Testis (tissue), 3 donors: ENCODE measurements around the gene DLG2. TPM values are rescaled to one million over a fixed set of nuclear protein-coding genes. Genes with fewer than 3 reads are reported as not detected.

ENCODE experiments used
- DNase-seq: peaks from one replicate; pipeline ENCODE4 v3.0.0-alpha.2; 2019
- H3K27ac ChIP-seq, 2 donors: fragments of 200-600 bp; sonication (generic); one replicate each; pipeline ENCODE4 v1.5.1; 2019
- H3K27me3 ChIP-seq: fragments of 200-600 bp; sonication (generic); one replicate; pipeline ENCODE4 v1.5.1; 2019
- H3K36me3 ChIP-seq: fragments of 200-600 bp; sonication (generic); one replicate; pipeline ENCODE4 v1.5.1; 2017; ENCODE audit warnings: low read depth; ENCODE audit errors: missing control alignments
- H3K4me1 ChIP-seq: fragments of 200-600 bp; sonication (generic); one replicate; pipeline ENCODE4 v1.5.1; 2019
- H3K4me3 ChIP-seq, 2 donors: fragments of 200-600 bp; sonication (generic); one replicate each; pipeline ENCODE4 v1.5.1; 2017 to 2019
- H3K9me3 ChIP-seq: fragments of 200-600 bp; sonication (generic); one replicate; pipeline ENCODE4 v1.5.1; 2017
- CTCF ChIP-seq, 3 experiments: fragments of 450-650 bp in 2 of 3; fragments of 200-600 bp in 1 of 3; sonication (generic) in 1 of 3; IDR thresholded peaks; one replicate each; pipeline ENCODE4 v1.5.1; 2016 to 2019; ENCODE audit warnings: antibody characterized with exemption in 3 of 3, mild to moderate bottlenecking in 2 of 3, moderate library complexity in 1 of 3
- POLR2A ChIP-seq: fragments of 450-650 bp; IDR thresholded peaks from one replicate; pipeline ENCODE4 v1.6.1; 2017; ENCODE audit warnings: antibody characterized with exemption, mild to moderate bottlenecking, moderate library complexity
- WGBS, 2 donors: methylation state at CpG; one replicate each; pipeline ENCODE4 v1.1.5; 2018; 5-methylcytosine and 5-hydroxymethylcytosine counted together
- intact Hi-C: fragments of 100-400 bp; cut with DNase I; formaldehyde crosslinking; loops from one replicate; pipeline ENCODE4 v1.15.1; 2023; ENCODE audit warnings: low total_unique reads
- polyA plus RNA-seq: library from polyadenylated mRNA; stranded (reverse); fragments of 350-450 nt; fragmentation: Illumina TruSeq; extraction: RNeasy Lipid Tissue Mini Kit (QIAGEN cat#74804); gene quantifications from one replicate; pipeline ENCODE4 v1.2.3, GENCODE V29; 2014; ENCODE audit warnings: low read depth, low replicate concordance; ENCODE audit not compliant: insufficient read depth
- total RNA-seq, 2 donors: library from RNA; depleted of rRNA; stranded (reverse); fragments of >200 nt; gene quantifications; one replicate each; pipeline ENCODE4 v1.2.3, GENCODE V29; 2016

The DLG2 gene
- total and polyA plus RNA-seq, 3 donors from 2014 or later = 13.8 to 23.0 (median 14.1) TPM

- intact Hi-C loops = no loop called here
- WGBS, 2 donors = 97 to 98% methylated on average over 2 of the region's 2 CpGs
- no peak overlapping the region for H3K4me3 ChIP-seq
- no peak for DNase-seq
- H3K27me3 ChIP-seq = no peaks in the 10 kb centered on the region
- H3K36me3 ChIP-seq = no peaks in the 10 kb centered on the region
- no peak overlapping the region for H3K27ac ChIP-seq
- H3K9me3 ChIP-seq = no peaks in the 10 kb centered on the region
- no peak for TF ChIP-seq CTCF (IDR thresholded peaks at IDR 0.05)
- TF ChIP-seq POLR2A = no peak
- no peaks in the 10 kb centered on the region for H3K4me1 ChIP-seq
Measured at GRCh38 chr11:85602526-85603213, 24.5 kb downstream of the DLG2 start.

DNA sequence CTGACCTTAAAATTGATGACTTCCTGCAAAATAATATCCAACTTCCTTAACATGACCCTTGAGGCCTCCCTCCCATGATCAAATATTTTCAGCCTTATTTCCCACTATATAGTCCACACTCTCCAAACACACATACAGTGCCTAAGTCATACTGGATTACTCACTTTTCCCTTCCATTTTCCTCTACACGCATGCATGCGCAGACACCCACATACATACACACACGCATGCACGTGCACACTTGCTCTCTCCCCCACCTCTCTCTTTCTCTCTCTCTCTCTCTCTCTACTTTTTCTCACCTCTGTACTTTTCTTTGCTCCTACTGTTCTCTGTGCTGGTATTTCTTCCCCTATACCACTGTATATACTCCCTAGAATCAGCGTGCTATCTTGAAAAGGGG lies 28.1 kb downstream of the DLG2 start:
- Histone ChIP-seq H3K4me3 (no peak overlapping the region), H3K27ac (no peak overlapping the region), H3K27me3 (no peaks in the 10 kb centered on the region), H3K9me3 (no peaks in the 10 kb centered on the region), H3K4me1 (no peaks in the 10 kb centered on the region), H3K36me3 (no peaks in the 10 kb centered on the region)
- intact Hi-C loops = no loop called here
- 61 to 67% methylated on average over 5 of the region's 5 CpGs for WGBS, 2 donors
- TF ChIP-seq POLR2A = no peak
- TF ChIP-seq CTCF (IDR thresholded peaks at IDR 0.05) = no peak
- no peak for DNase-seq

DNA sequence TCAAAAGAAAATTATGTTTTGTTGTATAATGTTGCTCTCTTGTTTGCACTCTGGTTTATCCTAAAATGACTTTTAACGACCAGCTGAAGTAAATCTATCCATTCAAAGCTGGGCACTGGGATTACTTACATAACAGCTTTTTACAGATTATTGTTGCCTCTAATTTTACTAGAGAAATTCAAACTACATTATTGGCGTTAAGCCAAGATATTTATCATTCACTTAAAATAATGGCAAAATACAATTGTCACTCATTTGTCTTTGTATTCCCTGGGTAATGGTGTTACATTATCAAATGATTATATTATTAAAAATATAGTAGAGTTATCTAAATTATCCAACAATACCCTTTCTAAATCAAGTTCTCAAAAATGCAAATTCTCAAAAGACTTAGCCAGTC lies 30.3 kb downstream of the DLG2 start:
- intact Hi-C loops = no loop called here
- 76 to 80% methylated on average over 2 of the region's 2 CpGs for WGBS, 2 donors

GRCh38 chr11:85595285-85595884 lies 31.8 kb downstream of the DLG2 start:
- Histone ChIP-seq H3K27me3 (no peaks in the 10 kb centered on the region), H3K27ac (no peak overlapping the region), H3K4me1 (no peaks in the 10 kb centered on the region), H3K4me3 (no peak overlapping the region), H3K9me3 (no peaks in the 10 kb centered on the region), H3K36me3 (no peaks in the 10 kb centered on the region)
- DNase-seq = no peak
- peak; percentile 9 to 49 (median 45) for TF ChIP-seq CTCF (IDR thresholded peaks at IDR 0.05)
- TF ChIP-seq POLR2A = no peak
- intact Hi-C loops = no loop called here

More for the DNA sequence above, 30.3 kb downstream of the DLG2 start:
- Histone ChIP-seq H3K36me3 (no peaks in the 10 kb centered on the region), H3K27ac (no peak overlapping the region), H3K9me3 (no peaks in the 10 kb centered on the region), H3K4me3 (no peak overlapping the region), H3K27me3 (no peaks in the 10 kb centered on the region), H3K4me1 (no peaks in the 10 kb centered on the region)
- no peak for DNase-seq
- TF ChIP-seq CTCF (IDR thresholded peaks at IDR 0.05) (no peak), POLR2A (no peak)
